Measurements from ENCODE around the gene RFK. TPM values are rescaled to one million over a fixed set of nuclear protein-coding genes. Genes with fewer than 3 reads are reported as not detected.
A peak's percentile ranks its signal among the peaks of the same experiment; 100 is the strongest.

Gene RFK
- total and polyA plus RNA-seq, 9 of the 15 experiments (the other 6 are each of a cell fraction or from before 2014, with no cell fraction given), result 3.8 to 51.1 (median 14.8) TPM

- no peaks in the 10 kb centered on the region for H3K36me3 ChIP-seq (ENCODE audit: control insufficient read depth, insufficient read depth, low read length)
- no peak for ATAC-seq
- H3K4me3 ChIP-seq, result no peak overlapping the region
- H3K27ac ChIP-seq (ENCODE audit: extremely low read depth, low read depth, low read length), result no peak overlapping the region
- in situ Hi-C loops (cut with MboI) (no loop called here), intact Hi-C loops (cut with micrococcal nuclease) (loop anchor here (10.0 kb wide), 1 partner anchor 53 kb away; the partner anchor contains the start of gene GCNT1)
- no peaks in the 10 kb centered on the region for H3K79me2 ChIP-seq (ENCODE audit: control insufficient read depth, insufficient read depth, low read length)
- WGBS (ENCODE audit: insufficient coverage, low coverage, missing lambda C conversion rate), result 10% methylated on average over 3 of the region's 3 CpGs
- no peaks in the 10 kb centered on the region for H3K9me3 ChIP-seq (replicated peaks; ENCODE audit: control insufficient read depth, insufficient read depth, low read depth, low read length)
- peaks cover 0 to 3% of the 10 kb centered on the region in 2 experiments; a peak in 1 of 5 replicates for H3K4me1 ChIP-seq (replicated peaks in 1 of 2; ENCODE audit: control insufficient read depth in 2 of 2, insufficient read depth in 2 of 2, low read length in 2 of 2)
- H3K27me3 ChIP-seq (ENCODE audit: control insufficient read depth in 2 of 2, insufficient read depth in 2 of 2, low read length in 2 of 2), result no peaks in the 10 kb centered on the region
- CTCF ChIA-PET (ENCODE audit: low intra/inter-chr PET ratio), result no interaction called here
- no peak for FAIRE-seq
- TF ChIP-seq NR2C1 (IDR thresholded peaks at IDR 0.05) (no peak), NR2C1 (tag; IDR thresholded peaks at IDR 0.05) (0 out of 2 replicates have a peak, but pooled peaks have one; percentile 15), GATAD2A (IDR thresholded peaks at IDR 0.05) (no peak)
- no peaks in the 10 kb centered on the region for H4K20me1 ChIP-seq (replicated peaks; ENCODE audit: control insufficient read depth, insufficient read depth, low read length)
- H3K9ac ChIP-seq (ENCODE audit: insufficient read depth in 1 of 2, low read depth in 2 of 2, low read length in 2 of 2), result no peak overlapping the region
- no TSS peak for BruUV-seq (replicated peaks)
- H3K4me2 ChIP-seq (ENCODE audit: insufficient read depth, low read length), result no peak overlapping the region
- no peak overlapping the region for H2AFZ ChIP-seq (ENCODE audit: low read depth, low read length)
- DNase-seq (ENCODE audit: extremely low read depth in 1 of 4, low spot score in 3 of 4), result no peak
- no peaks in the 10 kb centered on the region for H3K9me1 ChIP-seq (ENCODE audit: control insufficient read depth, insufficient read depth, low read length)
- POLR2A ChIA-PET, result no interaction called here
Observed at GRCh38 chr9:76401580-76402354, 7.5 kb upstream of the RFK start.

GRCh38 chr9:76401176-76401575 lies 7.0 kb upstream of the RFK start:
- DNase-seq (ENCODE audit: extremely low read depth in 1 of 4, low spot score in 3 of 4) (no peak), FAIRE-seq (no peak), ATAC-seq (no peak)
- CTCF ChIA-PET (ENCODE audit: low intra/inter-chr PET ratio), result no interaction called here
- WGBS (ENCODE audit: insufficient coverage, low coverage, missing lambda C conversion rate), result 12% methylated on average over 2 of the region's 2 CpGs
- POLR2A ChIA-PET, result no interaction called here
- Histone ChIP-seq H2AFZ (ENCODE audit: low read depth, low read length) (no peak overlapping the region), H3K9ac (ENCODE audit: insufficient read depth in 1 of 2, low read depth in 2 of 2, low read length in 2 of 2) (no peak overlapping the region), H3K4me1 (replicated peaks in 1 of 2; ENCODE audit: control insufficient read depth in 2 of 2, insufficient read depth in 2 of 2, low read length in 2 of 2) (peaks cover 0 to 3% of the 10 kb centered on the region in 2 experiments; a peak in 1 of 5 replicates), H3K9me3 (replicated peaks; ENCODE audit: control insufficient read depth, insufficient read depth, low read depth, low read length) (no peaks in the 10 kb centered on the region), H3K27me3 (ENCODE audit: control insufficient read depth in 2 of 2, insufficient read depth in 2 of 2, low read length in 2 of 2) (no peaks in the 10 kb centered on the region), H3K9me1 (ENCODE audit: control insufficient read depth, insufficient read depth, low read length) (no peaks in the 10 kb centered on the region), H3K27ac (ENCODE audit: extremely low read depth, low read depth, low read length) (no peak overlapping the region), H4K20me1 (replicated peaks; ENCODE audit: control insufficient read depth, insufficient read depth, low read length) (no peaks in the 10 kb centered on the region), H3K79me2 (ENCODE audit: control insufficient read depth, insufficient read depth, low read length) (no peaks in the 10 kb centered on the region), H3K36me3 (ENCODE audit: control insufficient read depth, insufficient read depth, low read length) (no peaks in the 10 kb centered on the region), H3K4me2 (ENCODE audit: insufficient read depth, low read length) (no peak overlapping the region), H3K4me3 (no peak overlapping the region)
- intact Hi-C loops (cut with micrococcal nuclease), result loop anchor here (10.0 kb wide), 1 partner anchor 54 kb away; the partner anchor contains the start of gene GCNT1
- in situ Hi-C loops (cut with MboI), result no loop called here
- no TSS peak for BruUV-seq (replicated peaks)
- no peak for TF ChIP-seq IRF2 (CRISPR knock-in tag; IDR thresholded peaks at IDR 0.05)
- TF ChIP-seq MTA3 (IDR thresholded peaks at IDR 0.05; ENCODE audit: borderline replicate concordance), result no peak
- no peak for TF ChIP-seq ZEB2 (IDR thresholded peaks at IDR 0.05)
- no peak for TF ChIP-seq TSHZ1 (CRISPR knock-in tag; IDR thresholded peaks at IDR 0.05)
- TF ChIP-seq XRCC5 (IDR thresholded peaks at IDR 0.05; ENCODE audit: low read depth, low read length), result no peak
- no peak for TF ChIP-seq KLF6 (CRISPR knock-in tag; IDR thresholded peaks at IDR 0.05; ENCODE audit: borderline replicate concordance)
- TF ChIP-seq, protein P1, sequence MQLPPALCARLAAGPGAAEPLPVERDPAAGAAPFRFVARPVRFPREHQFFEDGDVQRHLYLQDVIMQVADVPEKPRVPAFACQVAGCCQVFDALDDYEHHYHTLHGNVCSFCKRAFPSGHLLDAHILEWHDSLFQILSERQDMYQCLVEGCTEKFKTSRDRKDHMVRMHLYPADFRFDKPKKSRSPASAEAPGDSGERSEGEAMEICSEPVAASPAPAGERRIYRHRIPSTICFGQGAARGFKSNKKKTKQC (CRISPR knock-in tag; IDR thresholded peaks at IDR 0.05), result no peak
- no peak for TF ChIP-seq CCAR2 (IDR thresholded peaks at IDR 0.05; ENCODE audit: low read depth, low read length)
